Measurements from ENCODE around the gene RABGAP1L.
A peak's percentile ranks its signal among the peaks of the same experiment; 100 is the strongest.
"Not testable (repeated sequence)": the region's sequence is repeated elsewhere in the genome, so short reads cannot be mapped to it uniquely, and the experiment has no call there.

Gene RABGAP1L

GRCh38 chr1:174839211-174839610 lies 679.9 kb downstream of the RABGAP1L start:
- no peaks in the 10 kb centered on the region for H3K36me3 ChIP-seq
- H3K9me3 ChIP-seq = no peaks in the 10 kb centered on the region
- no peak overlapping the region for H3K27ac ChIP-seq
- no peaks in the 10 kb centered on the region for H4K20me1 ChIP-seq
- no peak for TF ChIP-seq Cebpa-rat (IDR thresholded peaks at IDR 0.05)
- H3K9ac ChIP-seq = no peak overlapping the region
- no peaks in the 10 kb centered on the region for H3K27me3 ChIP-seq
- H3K4me1 ChIP-seq = peaks cover 40% of the 10 kb centered on the region
- peak overlapping the region; percentile 11; the same call in 1 of the 2 replicates for H3K4me2 ChIP-seq
- H3K4me3 ChIP-seq = no peak overlapping the region

GRCh38 chr1:174841747-174842146 lies 682.4 kb downstream of the RABGAP1L start:
- no peaks in the 10 kb centered on the region for H3K36me3 ChIP-seq
- H3K27ac ChIP-seq = peak overlapping the region; percentile 60
- H3K4me3 ChIP-seq = no peak overlapping the region
- peak overlapping the region; percentile 65 for H3K4me2 ChIP-seq
- H3K9me3 ChIP-seq = no peaks in the 10 kb centered on the region
- no peaks in the 10 kb centered on the region for H3K27me3 ChIP-seq
- no peak for TF ChIP-seq Cebpa-rat (IDR thresholded peaks at IDR 0.05)
- peaks cover 40% of the 10 kb centered on the region for H3K4me1 ChIP-seq
- no peak overlapping the region for H3K9ac ChIP-seq
- no peaks in the 10 kb centered on the region for H4K20me1 ChIP-seq

- H4K20me1 ChIP-seq, H3K27ac ChIP-seq, H3K36me3 ChIP-seq, H3K9me3 ChIP-seq, H3K4me1 ChIP-seq, H3K4me2 ChIP-seq, H3K4me3 ChIP-seq, H3K27me3 ChIP-seq, H3K9ac ChIP-seq: not testable (repeated sequence)
Observed at GRCh38 chr1:174848593-174849560, 689.6 kb downstream of the RABGAP1L start.

- Histone ChIP-seq H3K27ac (no peak overlapping the region), H3K4me1 (no peaks in the 10 kb centered on the region), H3K27me3 (no peaks in the 10 kb centered on the region), H4K20me1 (no peaks in the 10 kb centered on the region), H3K4me2 (no peak overlapping the region), H3K9me3 (peaks cover 2% of the 10 kb centered on the region; the same call in 1 of the 2 replicates), H3K9ac (no peak overlapping the region), H3K4me3 (no peak overlapping the region), H3K36me3 (no peaks in the 10 kb centered on the region; the same call in 1 of the 2 replicates)
- no peak for TF ChIP-seq Cebpa-rat (IDR thresholded peaks at IDR 0.05)
Observed at GRCh38 chr1:174850726-174851125, 691.4 kb downstream of the RABGAP1L start.

DNA sequence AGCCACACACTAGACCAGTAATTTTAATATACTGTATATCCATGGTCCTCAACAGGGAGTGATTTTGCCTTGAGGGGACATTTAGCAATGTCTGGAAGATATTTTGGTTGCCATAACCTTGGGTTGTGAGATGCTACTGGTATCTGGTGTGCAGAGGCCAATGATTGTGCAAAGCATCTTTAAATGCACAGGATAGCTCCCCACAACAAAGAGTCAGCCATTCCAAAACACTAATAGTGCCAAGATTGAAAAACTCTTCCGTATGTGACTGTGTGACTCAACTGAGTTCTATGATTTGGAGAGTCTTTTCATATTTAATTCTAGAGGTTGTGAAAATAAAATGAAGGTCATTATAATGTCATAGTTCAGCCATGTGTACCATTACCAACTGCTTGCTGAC lies 699.0 kb downstream of the RABGAP1L start:
- Histone ChIP-seq H3K27ac (no peak overlapping the region), H3K27me3 (no peaks in the 10 kb centered on the region), H3K36me3 (peaks cover 3% of the 10 kb centered on the region), H3K9ac (no peak overlapping the region), H3K4me1 (no peaks in the 10 kb centered on the region), H3K9me3 (peaks cover 12% of the 10 kb centered on the region; the same call in 1 of the 2 replicates), H3K4me3 (no peak overlapping the region), H4K20me1 (no peaks in the 10 kb centered on the region), H3K4me2 (no peak overlapping the region)
- TF ChIP-seq Cebpa-rat (IDR thresholded peaks at IDR 0.05) = no peak

DNA sequence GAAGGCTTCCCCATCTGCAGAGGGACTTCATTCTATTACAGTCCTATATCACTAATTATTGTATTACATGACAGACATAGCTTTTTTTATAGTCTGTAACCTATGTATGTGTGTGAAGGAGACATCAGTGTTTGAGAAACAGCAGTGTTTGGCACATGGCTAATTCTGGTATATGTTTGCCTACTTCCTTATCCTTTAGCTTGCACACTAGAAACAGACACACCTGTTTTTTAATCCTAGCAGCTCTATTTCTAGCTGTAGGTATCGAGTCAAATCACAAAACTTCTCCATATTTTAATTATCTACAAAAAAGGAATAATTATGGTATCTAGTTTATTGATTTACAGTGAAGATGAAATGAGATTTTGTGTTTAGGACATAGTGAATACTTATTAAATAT lies 711.0 kb downstream of the RABGAP1L start:
- H3K27ac ChIP-seq = no peak overlapping the region
- peaks cover 6% of the 10 kb centered on the region; the same call in 1 of the 2 replicates for H3K9me3 ChIP-seq
- H3K27me3 ChIP-seq = no peaks in the 10 kb centered on the region
- H3K4me1 ChIP-seq = peaks cover 41% of the 10 kb centered on the region
- no peak overlapping the region for H3K4me3 ChIP-seq
- peaks cover 8% of the 10 kb centered on the region; the same call in 1 of the 2 replicates for H3K36me3 ChIP-seq
- no peaks in the 10 kb centered on the region for H4K20me1 ChIP-seq
- TF ChIP-seq Cebpa-rat (IDR thresholded peaks at IDR 0.05) = no peak
- H3K9ac ChIP-seq = no peak overlapping the region
- no peak overlapping the region for H3K4me2 ChIP-seq

DNA sequence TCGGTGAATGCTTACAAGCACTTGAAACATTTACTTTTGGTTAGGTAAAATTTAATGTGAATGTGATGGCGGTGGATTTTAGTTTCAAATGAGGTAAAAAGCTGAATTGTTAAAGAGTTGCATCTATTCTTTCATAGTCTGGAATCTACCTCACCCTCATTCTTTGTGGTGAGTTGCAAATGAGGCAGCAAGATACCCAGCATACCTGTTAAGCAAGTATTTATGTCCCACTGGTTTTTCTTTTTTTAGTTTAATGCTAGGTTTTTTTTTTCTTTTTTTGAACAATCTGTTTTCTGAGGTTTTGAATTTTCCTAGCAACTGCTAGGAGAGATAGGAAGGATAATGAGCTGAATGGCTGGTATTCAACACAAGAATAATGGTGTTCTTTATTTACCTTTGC lies 712.6 kb downstream of the RABGAP1L start:
- Histone ChIP-seq H3K36me3 (peaks cover 8% of the 10 kb centered on the region; the same call in 1 of the 2 replicates), H3K27ac (no peak overlapping the region), H4K20me1 (no peaks in the 10 kb centered on the region), H3K27me3 (no peaks in the 10 kb centered on the region), H3K9ac (no peak overlapping the region), H3K4me1 (peaks cover 56% of the 10 kb centered on the region), H3K4me3 (no peak overlapping the region), H3K9me3 (peaks cover 6% of the 10 kb centered on the region; the same call in 1 of the 2 replicates), H3K4me2 (peak overlapping the region; percentile 80; the same call in 1 of the 2 replicates)
- no peak for TF ChIP-seq Cebpa-rat (IDR thresholded peaks at IDR 0.05)

GRCh38 chr1:174872615-174873058 lies 713.3 kb downstream of the RABGAP1L start:
- Histone ChIP-seq H3K27ac (0 out of 2 replicates have a peak overlapping the region, but pooled peaks have one; percentile 22), H3K4me3 (no peak overlapping the region), H3K36me3 (peaks cover 8% of the 10 kb centered on the region; the same call in 1 of the 2 replicates), H3K4me1 (peaks cover 63% of the 10 kb centered on the region), H4K20me1 (no peaks in the 10 kb centered on the region), H3K4me2 (peak overlapping the region; percentile 80), H3K9ac (no peak overlapping the region), H3K27me3 (no peaks in the 10 kb centered on the region), H3K9me3 (peaks cover 6% of the 10 kb centered on the region; the same call in 1 of the 2 replicates)
- no peak for TF ChIP-seq Cebpa-rat (IDR thresholded peaks at IDR 0.05)

DNA sequence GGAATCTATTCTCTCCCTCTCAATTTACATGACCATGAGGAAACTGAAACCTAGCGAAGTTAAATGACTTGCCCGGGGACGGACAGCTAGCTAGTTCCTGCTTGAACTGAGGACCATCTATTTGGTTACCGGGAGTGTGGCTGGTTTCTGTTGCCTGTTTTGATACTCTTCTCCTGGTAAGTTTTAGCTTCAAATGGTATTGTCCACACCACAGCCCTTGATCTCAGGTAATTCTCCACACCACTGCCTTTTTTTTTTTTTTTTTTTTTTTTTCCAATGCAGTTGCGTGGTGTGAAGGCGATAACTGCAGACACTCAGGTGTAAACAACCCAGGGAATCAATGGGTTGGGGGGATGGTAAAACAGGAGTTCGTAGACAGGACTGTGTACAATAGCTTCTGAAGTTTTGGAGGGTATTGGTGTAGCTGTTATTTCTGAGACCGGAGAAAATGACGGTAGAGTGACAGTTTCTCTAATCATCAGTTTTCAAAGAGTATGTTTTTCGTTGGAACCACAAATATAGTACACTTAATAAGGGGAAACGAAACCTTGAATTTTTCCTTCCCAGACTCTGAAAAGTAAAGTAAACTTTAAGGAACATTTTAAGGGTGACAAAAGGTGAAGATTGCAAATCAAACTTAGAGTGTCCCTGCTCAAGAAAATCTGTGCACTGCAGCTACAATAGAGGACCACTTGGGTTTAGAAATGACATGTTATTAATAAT lies 715.2 kb downstream of the RABGAP1L start:
- 0 out of 2 replicates have a peak, but pooled peaks cover 3% of the 10 kb centered on the region for H3K36me3 ChIP-seq
- H3K9me3 ChIP-seq = no peaks in the 10 kb centered on the region
- peak overlapping the region; percentile 80 for H3K4me2 ChIP-seq
- H3K27me3 ChIP-seq = no peaks in the 10 kb centered on the region
- H3K4me3 ChIP-seq = peak overlapping the region; percentile 54
- H3K4me1 ChIP-seq = peaks cover 64% of the 10 kb centered on the region
- TF ChIP-seq Cebpa-rat (IDR thresholded peaks at IDR 0.05) = no peak
- H4K20me1 ChIP-seq = no peaks in the 10 kb centered on the region
- H3K27ac ChIP-seq = no peak overlapping the region
- peak overlapping the region; percentile 43; the same call in 1 of the 2 replicates for H3K9ac ChIP-seq
